ENCODE data around the gene LRP1.
A peak's percentile ranks its signal among the peaks of the same experiment; 100 is the strongest.

Gene LRP1

DNA sequence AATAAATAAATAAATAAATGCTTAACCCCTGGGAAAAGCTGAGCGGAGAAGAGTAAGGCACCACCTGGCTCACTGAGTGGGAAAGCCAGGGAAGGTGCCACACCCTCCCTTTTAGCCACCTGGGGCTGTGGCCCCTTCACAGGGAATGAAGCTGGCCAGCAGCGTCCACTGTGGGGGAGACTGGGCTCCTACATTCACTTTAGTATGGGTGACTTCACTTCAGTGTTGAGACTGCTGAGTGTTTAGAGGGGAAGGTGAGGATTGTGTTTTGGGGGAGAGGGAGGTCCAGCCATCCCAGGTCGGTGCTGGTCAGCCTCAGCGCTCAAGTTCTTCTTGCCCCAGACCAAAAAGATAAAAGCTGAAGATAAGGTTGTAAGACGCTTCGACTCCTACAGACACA lies 37.8 kb upstream of the LRP1 start:
- CTCF ChIA-PET = interaction anchor here (1.1 to 2.7 kb wide), 2 partner anchors 18 to 21 kb away, joined by 7 to 15 read pairs; partner anchors contain the start of gene STAT6
- DNase-seq (ENCODE audit: low spot score) = no peak
- TF ChIP-seq, protein P1, sequence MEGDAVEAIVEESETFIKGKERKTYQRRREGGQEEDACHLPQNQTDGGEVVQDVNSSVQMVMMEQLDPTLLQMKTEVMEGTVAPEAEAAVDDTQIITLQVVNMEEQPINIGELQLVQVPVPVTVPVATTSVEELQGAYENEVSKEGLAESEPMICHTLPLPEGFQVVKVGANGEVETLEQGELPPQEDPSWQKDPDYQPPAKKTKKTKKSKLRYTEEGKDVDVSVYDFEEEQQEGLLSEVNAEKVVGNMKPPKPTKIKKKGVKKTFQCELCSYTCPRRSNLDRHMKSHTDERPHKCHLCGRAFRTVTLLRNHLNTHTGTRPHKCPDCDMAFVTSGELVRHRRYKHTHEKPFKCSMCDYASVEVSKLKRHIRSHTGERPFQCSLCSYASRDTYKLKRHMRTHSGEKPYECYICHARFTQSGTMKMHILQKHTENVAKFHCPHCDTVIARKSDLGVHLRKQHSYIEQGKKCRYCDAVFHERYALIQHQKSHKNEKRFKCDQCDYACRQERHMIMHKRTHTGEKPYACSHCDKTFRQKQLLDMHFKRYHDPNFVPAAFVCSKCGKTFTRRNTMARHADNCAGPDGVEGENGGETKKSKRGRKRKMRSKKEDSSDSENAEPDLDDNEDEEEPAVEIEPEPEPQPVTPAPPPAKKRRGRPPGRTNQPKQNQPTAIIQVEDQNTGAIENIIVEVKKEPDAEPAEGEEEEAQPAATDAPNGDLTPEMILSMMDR (conservative IDR thresholded peaks at IDR 0.05; ENCODE audit: low read depth) = no peak
- POLR2A ChIA-PET (ENCODE audit: low non-redundant PET) = interaction anchor here (3.0 kb wide), 1 partner anchor 21 kb away, joined by 11 read pairs; the partner anchor contains the start of gene STAT6
- H3K27ac ChIP-seq = peak overlapping the region; percentile 100

- no peak for DNase-seq (ENCODE audit: low spot score)
- peak overlapping the region; percentile 100 for H3K27ac ChIP-seq
- POLR2A ChIA-PET (ENCODE audit: low non-redundant PET) = interaction anchor here (0.6 to 3.0 kb wide), 2 partner anchors 13 to 20 kb away, joined by 4 to 11 read pairs; partner anchors contain the start of gene STAT6
- CTCF ChIA-PET = interaction anchor here (1.1 to 2.7 kb wide), 2 partner anchors 18 to 20 kb away, joined by 7 to 15 read pairs; partner anchors contain the start of gene STAT6
- TF ChIP-seq, protein P1 (conservative IDR thresholded peaks at IDR 0.05; ENCODE audit: low read depth) = no peak
These were observed 37.2 kb upstream of the LRP1 start for GRCh38 chr12:57090924-57091637.

- ChIA-PET CTCF (interaction anchor here (0.5 to 2.7 kb wide), 5 partner anchors 19 to 29 kb away, joined by 3 to 15 read pairs (median 7); partner anchors contain the start of gene STAT6), POLR2A (ENCODE audit: low non-redundant PET) (interaction anchor here (0.6 to 3.0 kb wide), 3 partner anchors 13 to 20 kb away, joined by 4 to 11 read pairs (median 7); partner anchors contain the start of gene STAT6)
- H3K27ac ChIP-seq = peak overlapping the region; percentile 100
- no peak for DNase-seq (ENCODE audit: low spot score)
- TF ChIP-seq, protein P1 (conservative IDR thresholded peaks at IDR 0.05; ENCODE audit: low read depth) = no peak
These were observed 36.4 kb upstream of the LRP1 start for GRCh38 chr12:57091638-57092528.

GRCh38 chr12:57092529-57092862 lies 35.8 kb upstream of the LRP1 start:
- H3K27ac ChIP-seq = peak overlapping the region; percentile 100
- TF ChIP-seq, protein P1 (conservative IDR thresholded peaks at IDR 0.05; ENCODE audit: low read depth) = no peak
- CTCF ChIA-PET = interaction anchor here (0.5 to 2.4 kb wide), 3 partner anchors 19 to 29 kb away, joined by 3 to 10 read pairs (median 3); no protein-coding TSS in a partner anchor
- DNase-seq (ENCODE audit: low spot score) = no peak
- POLR2A ChIA-PET (ENCODE audit: low non-redundant PET) = interaction anchor here (0.6 to 3.0 kb wide), 2 partner anchors 15 to 19 kb away, joined by 7 to 11 read pairs; partner anchors contain the start of gene STAT6

GRCh38 chr12:57092876-57093414 lies 35.3 kb upstream of the LRP1 start:
- CTCF ChIA-PET = interaction anchor here (2.4 kb wide), 1 partner anchor 23 kb away, joined by 10 read pairs; no protein-coding TSS in a partner anchor
- no peak for DNase-seq (ENCODE audit: low spot score)
- TF ChIP-seq, protein P1 (conservative IDR thresholded peaks at IDR 0.05; ENCODE audit: low read depth) = no peak
- peak overlapping the region; percentile 100 for H3K27ac ChIP-seq
- POLR2A ChIA-PET (ENCODE audit: low non-redundant PET) = interaction anchor here (0.9 to 1.3 kb wide), 2 partner anchors 18 to 22 kb away, joined by 3 to 15 read pairs; partner anchors contain the start of gene STAT6

Data from RWPE1 (cell line).